Measurements from ENCODE around the gene VSTM2L. TPM values are rescaled to one million over a fixed set of nuclear protein-coding genes. Genes with fewer than 3 reads are reported as not detected.

Gene VSTM2L
- polyA plus RNA-seq, 1 donor from 2014 or later = 22.1 TPM

GRCh38 chr20:37914672-37915433 is 11.9 kb downstream of the VSTM2L start:
- H3K79me2 ChIP-seq (replicated peaks; ENCODE audit: insufficient read depth, low read length) = no peaks in the 10 kb centered on the region
- no peaks in the 10 kb centered on the region for H4K20me1 ChIP-seq (ENCODE audit: insufficient read depth)
- H3K36me3 ChIP-seq (ENCODE audit: insufficient read depth, low read length) = no peaks in the 10 kb centered on the region
- H3F3A ChIP-seq (ENCODE audit: insufficient read depth, low read length, poor library complexity, severe bottlenecking) = no peaks in the 10 kb centered on the region
- peak overlapping the region; percentile 47 for H3K4me3 ChIP-seq (ENCODE audit: low read length)
- H3K9me3 ChIP-seq (ENCODE audit: low read length) = no peaks in the 10 kb centered on the region
- no peaks in the 10 kb centered on the region for H3K9me2 ChIP-seq (ENCODE audit: insufficient read depth, low read length)
- no peak overlapping the region for H3K4me2 ChIP-seq (ENCODE audit: low read length)
- peak overlapping the region; percentile 42 for H3K9ac ChIP-seq (ENCODE audit: low read length)
- peak overlapping the region; percentile 32 for H3K27ac ChIP-seq (ENCODE audit: low read length)
- no peak for TF ChIP-seq CTCF (IDR thresholded peaks at IDR 0.05; ENCODE audit: poor library complexity, severe bottlenecking)
- no peak for TF ChIP-seq TAF1 (IDR thresholded peaks at IDR 0.05; ENCODE audit: low read depth)
- peak; percentile 11 for TF ChIP-seq SMC3 (conservative IDR thresholded peaks at IDR 0.05; ENCODE audit: poor library complexity)
- H3K27me3 ChIP-seq (ENCODE audit: insufficient read depth, low read depth, low read length) = no peaks in the 10 kb centered on the region
- no peak overlapping the region for H2AFZ ChIP-seq (ENCODE audit: low read depth, low read length)

- Histone ChIP-seq H3K27me3 (ENCODE audit: insufficient read depth, low read depth, low read length) (no peaks in the 10 kb centered on the region), H3K36me3 (ENCODE audit: insufficient read depth, low read length) (no peaks in the 10 kb centered on the region), H3K4me3 (ENCODE audit: low read length) (no peak overlapping the region), H3K9ac (ENCODE audit: low read length) (peak overlapping the region; percentile 42), H3K4me2 (ENCODE audit: low read length) (no peak overlapping the region), H3K9me3 (ENCODE audit: low read length) (no peaks in the 10 kb centered on the region), H3K27ac (ENCODE audit: low read length) (peak overlapping the region; percentile 32), H2AFZ (ENCODE audit: low read depth, low read length) (no peak overlapping the region), H3K9me2 (ENCODE audit: insufficient read depth, low read length) (no peaks in the 10 kb centered on the region), H3K79me2 (replicated peaks; ENCODE audit: insufficient read depth, low read length) (no peaks in the 10 kb centered on the region), H4K20me1 (ENCODE audit: insufficient read depth) (no peaks in the 10 kb centered on the region), H3F3A (ENCODE audit: insufficient read depth, low read length, poor library complexity, severe bottlenecking) (no peaks in the 10 kb centered on the region)
- TF ChIP-seq RAD21 (conservative IDR thresholded peaks at IDR 0.05) (no peak), SMC3 (conservative IDR thresholded peaks at IDR 0.05; ENCODE audit: poor library complexity) (no peak), CTCF (IDR thresholded peaks at IDR 0.05; ENCODE audit: poor library complexity, severe bottlenecking) (no peak), EP300 (conservative IDR thresholded peaks at IDR 0.05; ENCODE audit: poor library complexity, severe bottlenecking) (no peak), REST (IDR thresholded peaks at IDR 0.05; ENCODE audit: borderline replicate concordance) (no peak), POLR2AphosphoS5 (IDR thresholded peaks at IDR 0.05) (no peak)
Measured at GRCh38 chr20:37915434-37915787, 12.5 kb downstream of the VSTM2L start.
